MM.1S (cell line): ENCODE measurements around the gene PDYN.

ENCODE experiments used
- EZH2 ChIP-seq: fragments of 300-600 bp; sonication (generic); optimal IDR thresholded peaks from 2 replicates; pipeline ENCODE3; 2017; ENCODE audit warnings: low read depth, mild to moderate bottlenecking, antibody characterized with exemption, low read length, mixed read lengths
- EZH2phosphoT487 ChIP-seq: fragments of 300-600 bp; sonication (generic); IDR thresholded peaks from 2 replicates; pipeline ENCODE4 v1.6.1; 2018; ENCODE audit warnings: antibody characterized with exemption, low read length
- TF ChIP-seq, protein P1 (sequence below): fragments of 300-600 bp; sonication (generic); IDR thresholded peaks from 2 replicates; pipeline ENCODE4 v1.5.1; 2016; ENCODE audit warnings: antibody characterized with exemption, low read length, mixed read lengths

DNA sequence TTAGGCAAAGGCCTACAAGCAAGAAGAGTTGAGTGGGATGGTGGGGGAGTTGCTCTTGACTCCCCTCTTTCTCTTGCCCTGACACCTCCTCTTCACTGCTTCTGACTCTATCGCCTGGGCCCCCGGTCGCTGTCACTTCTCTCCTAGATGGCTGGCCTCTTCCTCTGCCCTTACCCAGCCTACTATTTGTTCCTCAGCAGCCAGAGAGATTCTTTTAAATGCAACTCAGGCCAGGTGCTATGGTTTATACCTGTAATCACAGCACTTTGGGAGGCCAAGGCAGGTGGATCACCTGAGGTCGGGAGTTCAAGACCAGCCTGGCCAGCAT is 4.3 kb upstream of the PDYN start:
- TF ChIP-seq, protein P1, sequence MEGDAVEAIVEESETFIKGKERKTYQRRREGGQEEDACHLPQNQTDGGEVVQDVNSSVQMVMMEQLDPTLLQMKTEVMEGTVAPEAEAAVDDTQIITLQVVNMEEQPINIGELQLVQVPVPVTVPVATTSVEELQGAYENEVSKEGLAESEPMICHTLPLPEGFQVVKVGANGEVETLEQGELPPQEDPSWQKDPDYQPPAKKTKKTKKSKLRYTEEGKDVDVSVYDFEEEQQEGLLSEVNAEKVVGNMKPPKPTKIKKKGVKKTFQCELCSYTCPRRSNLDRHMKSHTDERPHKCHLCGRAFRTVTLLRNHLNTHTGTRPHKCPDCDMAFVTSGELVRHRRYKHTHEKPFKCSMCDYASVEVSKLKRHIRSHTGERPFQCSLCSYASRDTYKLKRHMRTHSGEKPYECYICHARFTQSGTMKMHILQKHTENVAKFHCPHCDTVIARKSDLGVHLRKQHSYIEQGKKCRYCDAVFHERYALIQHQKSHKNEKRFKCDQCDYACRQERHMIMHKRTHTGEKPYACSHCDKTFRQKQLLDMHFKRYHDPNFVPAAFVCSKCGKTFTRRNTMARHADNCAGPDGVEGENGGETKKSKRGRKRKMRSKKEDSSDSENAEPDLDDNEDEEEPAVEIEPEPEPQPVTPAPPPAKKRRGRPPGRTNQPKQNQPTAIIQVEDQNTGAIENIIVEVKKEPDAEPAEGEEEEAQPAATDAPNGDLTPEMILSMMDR = no peak
- TF ChIP-seq EZH2 (no peak), EZH2phosphoT487 (no peak)
